RCC 7860 (cell line): ENCODE measurements around the gene PLAAT2.
"Not testable (repeated sequence)": the region's sequence is repeated elsewhere in the genome, so short reads cannot be mapped to it uniquely, and the experiment has no call there.

ENCODE experiments used
- DNase-seq: peaks from one replicate; pipeline ENCODE4 v3.0.0-alpha.2; 2015; ENCODE audit warnings: low spot score
- FAIRE-seq: peaks from 2 replicates; lab custom pipeline; 2012; peaks lifted over from hg19 to GRCh38; lab: Jason Lieb, UNC

The PLAAT2 gene

DNA sequence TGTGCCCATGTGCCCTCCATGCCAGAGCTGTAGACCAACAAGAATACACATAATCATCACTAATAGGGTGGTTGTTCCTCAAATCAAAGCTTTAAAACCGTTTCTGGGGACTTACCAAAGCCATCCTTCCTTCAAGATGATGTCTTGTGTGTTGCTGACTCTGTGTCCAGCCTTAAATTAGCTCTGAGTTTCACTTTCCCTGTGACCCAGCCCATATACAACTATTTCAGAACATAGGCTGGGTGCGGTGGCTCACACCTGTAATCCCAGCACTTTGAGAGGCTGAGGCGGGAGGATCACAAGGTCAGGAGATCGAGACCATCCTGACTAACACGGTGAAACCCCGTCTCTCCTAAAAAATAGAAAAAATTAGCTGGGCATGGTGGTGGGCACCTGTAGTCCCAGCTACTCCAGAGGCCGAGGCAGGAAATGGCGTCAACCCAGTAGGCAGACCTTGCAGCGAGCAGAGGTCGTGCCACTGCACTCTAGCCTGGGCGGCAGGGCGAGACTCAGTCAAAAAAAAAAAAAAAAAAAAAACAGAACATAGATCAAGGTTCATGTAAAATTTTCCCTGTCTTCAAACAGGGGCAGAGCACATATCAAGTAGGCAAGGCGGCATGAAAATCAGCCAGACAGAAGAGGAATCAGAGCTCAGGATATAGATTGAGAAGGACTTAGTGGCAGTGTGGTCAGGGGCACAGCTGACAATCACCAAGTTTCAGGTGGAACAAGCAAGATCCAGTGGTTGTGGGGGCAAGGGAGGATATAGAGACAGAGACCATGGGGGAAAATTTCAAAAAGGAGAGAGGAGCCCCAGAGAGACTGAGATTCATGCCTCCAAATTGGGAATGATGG lies at the start of gene PLAAT2:
Gene PLAAT2, minus strand, starts transcription at position 179 of the 855 bp plus-strand sequence. Its CDS starts 55 bp downstream, at position 124.
- FAIRE-seq (no peak), DNase-seq (no peak)

DNA sequence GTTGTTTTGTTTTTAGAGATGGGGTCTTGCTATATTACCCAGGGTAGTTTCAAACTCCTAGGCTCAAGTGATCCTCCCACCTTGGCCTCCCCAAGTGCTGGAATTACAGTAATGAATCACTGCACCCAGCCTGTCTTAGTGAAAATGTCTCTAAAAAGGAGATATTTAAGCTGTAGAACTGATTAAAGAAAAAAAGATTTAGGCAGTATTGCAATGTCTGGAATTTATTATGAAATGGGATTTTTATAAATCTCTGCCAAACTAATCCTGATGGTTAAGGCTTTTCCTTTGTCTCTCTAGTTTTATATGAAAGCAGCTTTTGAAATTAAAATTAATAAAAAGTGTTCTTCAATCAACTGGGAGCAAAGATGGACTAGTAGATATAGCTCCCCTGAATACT lies 49.0 kb upstream of the PLAAT2 start:
- DNase-seq (no peak), FAIRE-seq (no peak)

DNA sequence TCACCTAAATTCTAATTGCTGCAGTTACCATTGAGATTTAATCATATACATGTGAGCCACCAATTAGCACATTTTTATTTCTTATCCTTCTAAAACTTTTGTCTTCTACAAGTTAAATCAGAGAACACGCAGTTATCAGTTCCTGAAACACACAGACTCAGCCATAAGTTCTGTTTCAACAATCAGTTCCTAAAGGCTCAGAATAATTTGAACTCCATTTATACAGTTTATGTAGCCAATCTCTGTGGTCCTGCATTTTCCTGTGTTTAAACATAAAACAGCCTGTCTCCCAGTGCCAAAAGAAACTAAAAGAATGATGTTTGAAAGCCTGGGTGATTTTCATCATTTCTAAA lies 48.2 kb upstream of the PLAAT2 start:
- DNase-seq (no peak), FAIRE-seq (no peak)

DNA sequence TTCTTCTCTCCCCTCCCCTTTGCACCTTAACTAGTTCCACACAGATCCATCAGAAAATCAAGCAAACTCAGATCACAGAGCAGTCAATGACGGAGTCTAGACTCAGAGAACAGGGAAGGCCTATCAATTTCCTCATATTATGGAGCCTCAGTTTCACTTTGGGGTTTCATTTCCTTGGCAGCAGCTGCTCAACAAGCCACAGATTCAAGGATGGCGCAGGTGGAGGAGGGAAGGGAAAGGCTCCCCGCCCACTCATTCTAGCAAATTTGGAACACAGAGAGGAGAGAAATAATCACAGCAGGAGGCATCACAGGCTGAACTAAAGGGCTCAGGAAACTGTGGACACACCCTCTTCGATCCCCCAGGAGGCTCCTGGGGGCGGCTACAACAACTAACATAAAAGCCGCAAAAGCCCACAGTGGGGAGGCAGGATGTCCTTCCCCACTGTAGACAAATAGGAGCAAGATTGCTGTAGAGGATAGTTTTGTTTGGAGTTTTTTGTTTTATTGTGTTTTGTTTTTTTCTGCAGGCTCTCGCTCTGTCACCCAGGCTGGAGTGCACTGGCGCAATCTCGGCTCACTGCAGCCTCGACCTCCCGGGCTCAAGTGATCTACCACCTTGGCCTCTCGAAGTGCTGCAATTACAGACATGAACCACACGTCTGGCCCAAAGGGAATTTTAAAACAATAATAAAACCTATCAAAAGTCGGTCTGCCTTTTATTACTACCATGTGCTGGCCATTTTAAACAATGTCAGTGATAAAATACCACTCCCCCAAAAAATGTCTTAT lies 47.6 kb upstream of the PLAAT2 start:
- FAIRE-seq (no peak), DNase-seq (no peak)

DNA sequence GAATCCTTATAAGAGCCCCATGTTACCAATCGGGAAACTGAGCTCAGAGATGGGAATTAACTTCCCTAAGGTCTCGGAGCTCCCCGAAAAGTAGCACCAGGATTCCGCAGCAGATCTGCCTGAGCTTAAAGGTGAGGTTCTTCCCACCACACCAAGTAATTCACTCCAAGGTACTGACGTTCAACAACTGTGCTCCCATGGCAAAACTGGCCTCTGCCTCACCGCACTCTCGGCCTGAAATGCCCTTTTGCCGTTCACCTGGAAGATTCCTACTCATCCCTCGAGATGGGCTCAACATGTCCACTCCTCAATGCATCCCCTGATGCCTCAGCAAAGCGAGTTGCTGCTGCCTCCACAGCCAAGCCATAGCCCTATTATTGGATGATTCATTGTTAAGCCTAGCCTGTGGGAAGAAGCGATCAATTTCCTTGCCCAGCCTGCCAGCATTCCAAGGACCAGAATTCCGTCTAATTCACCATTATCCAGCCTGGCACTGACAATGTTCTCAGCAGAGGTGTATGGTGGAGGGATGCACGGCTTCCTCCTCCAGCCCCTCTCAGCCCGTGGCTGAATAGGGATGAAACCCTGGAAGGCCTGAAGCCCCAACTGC lies 46.9 kb upstream of the PLAAT2 start:
- FAIRE-seq: no peak

DNA sequence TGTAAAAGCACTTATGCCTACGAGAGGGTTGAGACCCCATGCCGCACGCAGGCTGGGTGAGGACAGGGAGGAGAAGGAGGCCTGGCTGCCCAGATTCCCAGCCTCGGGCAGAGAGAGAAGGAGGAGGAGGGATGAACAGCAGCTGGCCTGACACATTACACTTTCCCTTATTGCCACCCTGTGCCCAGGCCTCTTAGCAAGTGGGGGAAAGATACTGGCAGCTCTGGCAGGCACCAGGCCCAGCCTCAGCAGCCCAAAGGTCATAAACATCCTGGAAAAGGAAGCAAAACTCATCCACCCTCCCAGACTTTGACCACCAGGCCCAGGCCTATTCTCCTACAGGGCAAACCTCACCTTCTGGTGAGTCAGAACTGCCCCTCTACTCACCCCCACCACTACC lies 46.4 kb upstream of the PLAAT2 start:
- FAIRE-seq (no peak), DNase-seq (no peak)

More for the DNA sequence above, 46.9 kb upstream of the PLAAT2 start:
- DNase-seq: no peak

DNA sequence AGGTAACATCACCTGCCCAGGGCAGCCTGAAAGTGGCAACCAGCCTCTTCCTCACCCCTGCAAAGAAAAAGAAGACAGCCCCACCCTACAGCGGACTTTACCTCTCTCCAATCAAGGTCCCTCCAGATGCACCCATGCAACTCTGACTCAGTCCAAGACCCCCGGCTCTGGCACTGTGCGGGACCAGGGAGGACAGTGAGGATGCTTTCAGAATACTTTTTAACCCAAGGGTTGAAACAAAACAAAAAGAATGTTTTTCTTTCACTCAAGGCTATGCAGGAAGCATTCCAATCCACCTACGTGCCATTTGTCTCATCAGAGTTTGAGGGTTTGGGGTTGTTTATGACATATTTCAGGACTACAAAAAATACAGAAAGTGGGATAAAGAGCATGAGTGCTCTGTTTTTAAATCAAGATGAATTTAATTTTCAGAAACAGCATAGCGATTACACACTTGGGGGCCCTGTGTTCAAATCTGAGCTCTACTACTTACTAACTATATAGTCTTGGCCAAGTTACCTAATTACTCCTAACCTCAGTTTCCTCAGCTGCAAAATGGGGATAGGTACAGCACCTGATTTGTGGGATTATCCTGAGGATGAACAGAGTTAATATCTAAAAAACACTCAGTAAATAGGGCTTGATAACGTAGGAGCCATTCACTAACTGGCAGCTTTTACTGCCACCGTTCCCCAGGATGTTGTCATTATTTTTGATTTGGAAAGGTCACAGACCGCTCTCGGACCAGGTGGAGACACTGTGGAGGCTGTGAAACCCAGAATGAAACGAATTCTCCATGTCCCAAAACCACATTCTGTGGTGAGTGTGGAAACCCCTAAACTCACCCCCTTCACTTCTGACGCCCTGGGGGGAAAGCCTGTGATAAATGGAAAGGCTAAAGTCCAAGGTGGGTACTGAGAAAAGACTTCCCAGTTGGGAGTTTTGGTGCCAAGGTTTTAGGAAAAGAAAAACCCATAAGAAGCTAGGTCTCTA lies 45.5 kb upstream of the PLAAT2 start:
- DNase-seq: no peak

DNA sequence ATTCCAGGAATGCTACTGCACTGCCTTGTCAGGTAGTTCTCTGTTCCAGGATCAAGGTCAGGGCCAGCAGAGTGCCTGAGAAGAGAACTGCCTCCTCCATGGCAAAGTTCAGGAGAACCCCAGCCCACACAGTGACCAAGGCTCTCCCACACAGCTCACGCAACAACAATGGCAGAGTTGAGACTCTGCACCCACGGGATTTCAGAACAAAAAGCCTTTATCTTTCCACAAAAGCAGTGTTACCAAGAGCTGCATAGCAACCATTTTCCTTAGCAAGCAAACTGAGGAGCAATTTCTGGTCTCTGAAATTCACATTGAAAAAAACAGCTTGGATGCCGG lies 40.0 kb upstream of the PLAAT2 start:
- FAIRE-seq: no peak
- no peak for DNase-seq

More for the DNA sequence above, 45.5 kb upstream of the PLAAT2 start:
- FAIRE-seq: no peak

DNA sequence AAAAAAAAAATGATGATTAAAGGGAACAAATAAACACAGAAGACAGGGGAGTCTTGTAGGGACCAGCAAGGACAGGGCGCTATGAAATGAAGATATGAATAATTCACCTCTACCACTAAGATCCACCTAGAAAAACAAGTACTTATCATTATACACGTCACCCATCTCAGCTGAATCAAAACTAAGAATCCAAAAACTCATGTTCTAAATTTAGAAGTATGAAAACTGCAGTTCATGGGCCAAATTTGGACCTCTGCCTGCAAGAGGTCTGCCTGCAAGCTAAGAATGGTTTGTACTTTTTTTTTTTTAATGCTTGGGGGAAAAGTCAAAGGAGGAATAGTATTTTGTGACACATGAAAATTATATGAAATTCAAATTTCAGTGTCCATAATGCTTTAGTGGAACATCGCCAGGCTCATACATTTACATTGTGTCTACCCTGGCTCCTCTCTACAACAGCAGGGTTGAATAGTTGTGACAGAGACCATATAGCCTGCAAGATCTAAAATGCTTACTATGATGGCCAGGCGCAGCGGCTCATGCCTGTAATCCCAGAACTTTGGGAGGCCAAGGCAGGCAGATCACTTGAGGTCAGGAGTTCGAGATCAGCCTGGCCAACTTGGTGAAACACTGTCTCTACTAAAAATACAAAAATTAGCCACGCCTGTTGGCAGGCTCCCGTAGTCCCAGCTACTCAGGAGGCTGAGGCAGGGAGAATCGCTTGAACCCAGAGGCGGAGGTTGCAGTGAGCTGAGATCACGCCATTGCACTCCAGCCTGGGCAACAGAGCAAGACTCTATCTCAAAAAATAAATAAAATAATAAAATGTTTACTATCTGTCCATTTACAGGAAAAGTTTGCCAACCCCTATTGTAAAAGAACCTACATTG lies 39.4 kb upstream of the PLAAT2 start:
- FAIRE-seq, DNase-seq: not testable (repeated sequence)

DNA sequence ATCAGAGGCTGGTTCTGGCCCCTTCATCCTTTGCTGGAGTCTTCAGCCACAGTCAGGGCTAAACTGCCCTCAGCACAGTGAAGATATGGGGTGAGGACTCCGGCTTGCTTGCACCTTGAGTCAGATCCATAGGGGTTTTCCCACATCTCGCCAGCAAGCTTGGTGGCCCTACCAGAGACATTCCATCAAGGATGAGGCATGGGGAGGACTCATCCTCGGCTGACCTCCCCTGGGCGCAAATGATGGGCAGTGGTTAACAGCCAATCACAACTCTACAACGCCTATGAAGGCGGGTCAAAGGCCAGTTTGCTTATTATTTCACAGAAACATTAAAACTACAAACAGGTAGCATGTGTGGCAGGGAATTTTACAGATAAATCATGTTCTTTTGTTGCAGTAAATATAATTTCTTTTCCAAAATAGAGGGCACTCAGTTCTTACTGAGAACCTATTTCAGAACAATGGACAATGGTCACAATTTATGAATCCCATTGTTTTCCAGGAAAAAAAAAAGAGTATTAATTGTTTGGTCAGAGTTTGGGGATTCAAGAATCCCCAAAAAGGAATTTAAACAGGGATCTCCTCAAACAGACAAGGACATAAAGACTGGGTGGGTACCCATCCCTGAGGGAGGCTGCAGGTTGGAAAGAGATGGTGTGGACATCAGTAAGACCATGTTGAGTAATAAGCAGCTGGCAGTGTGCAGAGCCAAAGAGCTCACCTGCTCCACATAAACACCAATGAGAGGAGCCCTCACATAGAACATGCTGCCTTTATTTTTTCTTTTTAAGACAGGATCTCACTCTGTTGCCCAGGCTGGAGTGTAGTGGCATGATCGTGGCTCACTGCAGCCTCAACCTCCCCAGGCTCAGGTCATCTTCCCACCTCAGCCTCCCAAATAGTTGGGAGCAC lies 36.3 kb upstream of the PLAAT2 start:
- DNase-seq: peak; percentile 91
- peak; percentile 66 for FAIRE-seq

DNA sequence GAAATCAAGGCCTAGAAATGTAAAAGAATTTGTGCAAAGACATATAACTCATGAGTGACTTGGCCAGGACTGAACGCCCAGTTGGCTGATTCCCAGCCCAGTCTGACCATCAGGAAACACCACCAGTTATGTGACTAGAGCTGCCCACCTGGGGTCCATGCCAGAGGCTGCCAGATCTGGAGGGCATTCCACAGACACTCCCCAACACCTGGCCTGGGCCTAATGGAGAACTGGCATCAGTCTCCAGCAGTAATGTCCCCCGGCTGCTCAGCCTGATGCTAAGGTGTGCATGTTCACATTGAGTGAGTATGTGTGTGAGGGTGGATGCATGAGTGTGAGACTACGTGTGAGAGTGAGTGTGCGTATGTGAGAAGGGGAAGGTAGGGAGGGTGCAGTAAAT lies 35.4 kb upstream of the PLAAT2 start:
- DNase-seq (no peak), FAIRE-seq (no peak)

DNA sequence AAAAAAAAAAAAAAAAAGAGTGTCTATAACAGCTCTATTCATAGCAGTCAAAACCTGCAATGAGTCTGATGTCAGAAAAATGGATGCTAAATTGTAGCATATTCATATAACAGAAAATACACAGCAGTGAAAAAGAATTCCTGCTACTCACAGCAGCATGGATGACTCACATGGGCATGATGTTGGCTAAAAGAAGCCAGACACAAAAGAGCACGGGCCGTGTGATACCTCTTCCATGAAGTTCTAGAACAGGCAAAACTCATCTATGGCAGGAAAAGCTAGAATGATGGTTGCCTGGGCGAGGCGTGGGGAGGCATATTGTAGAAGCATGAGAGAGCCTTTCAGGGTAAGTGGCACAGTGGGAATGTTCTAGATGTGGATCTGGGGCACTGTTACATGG lies 32.1 kb upstream of the PLAAT2 start:
- FAIRE-seq (no peak), DNase-seq (no peak)

DNA sequence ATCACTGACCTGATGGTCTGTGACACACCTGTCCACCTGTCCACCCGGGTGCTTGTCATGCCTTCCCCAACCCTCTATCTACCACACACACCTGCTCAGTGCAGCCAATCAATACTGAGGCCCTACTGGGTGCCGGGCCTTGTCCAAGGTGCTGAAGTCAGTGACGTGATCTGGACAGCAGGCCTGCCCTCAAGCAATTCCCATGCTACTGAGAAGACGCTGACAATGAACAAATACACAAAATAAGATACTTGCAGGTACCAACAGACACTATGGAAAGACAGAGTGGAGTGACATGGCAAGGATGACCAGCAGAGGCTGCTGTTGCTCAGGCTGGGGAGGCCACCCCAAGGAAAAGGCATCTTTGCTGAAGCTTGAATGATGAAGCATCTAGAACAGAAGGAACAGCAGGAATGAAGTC lies 29.8 kb upstream of the PLAAT2 start:
- peak; percentile 8 for DNase-seq
- FAIRE-seq: no peak

DNA sequence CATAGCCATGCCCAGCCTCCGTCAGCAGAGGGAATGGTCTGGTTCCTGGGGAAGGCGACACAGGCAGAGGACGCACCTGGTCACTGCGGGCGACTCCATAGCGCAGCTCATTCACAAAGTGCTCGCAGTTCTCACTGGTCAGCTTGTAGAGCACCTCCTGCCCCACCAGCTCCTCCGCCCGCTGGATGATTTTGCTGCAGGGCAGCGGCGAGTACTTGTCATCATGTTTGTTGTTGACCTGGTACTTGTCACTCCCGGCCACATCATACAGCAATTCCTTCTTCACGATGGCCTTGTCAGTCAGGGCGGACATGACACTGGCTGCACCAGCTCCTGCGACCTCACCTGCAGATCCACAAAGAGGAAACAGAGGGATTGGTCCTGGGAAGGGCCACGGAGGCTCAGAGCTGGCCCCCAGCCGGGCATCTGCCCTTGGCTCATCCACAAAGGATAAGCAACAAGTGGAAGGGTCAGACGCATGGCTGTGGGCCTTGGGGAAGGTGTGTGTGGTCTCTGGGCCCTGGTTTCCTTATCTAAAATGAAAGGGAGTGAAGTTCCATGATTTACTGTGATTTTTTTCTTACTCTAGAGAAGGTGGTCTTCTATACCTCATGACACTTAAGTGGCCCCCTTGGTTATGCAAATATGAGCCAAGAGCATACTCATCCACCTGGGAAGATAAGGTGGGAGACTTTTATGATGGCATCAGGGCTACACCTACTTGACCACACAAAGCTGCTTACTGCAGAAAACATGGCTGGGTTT lies 27.0 kb upstream of the PLAAT2 start:
- DNase-seq (no peak), FAIRE-seq (no peak)

DNA sequence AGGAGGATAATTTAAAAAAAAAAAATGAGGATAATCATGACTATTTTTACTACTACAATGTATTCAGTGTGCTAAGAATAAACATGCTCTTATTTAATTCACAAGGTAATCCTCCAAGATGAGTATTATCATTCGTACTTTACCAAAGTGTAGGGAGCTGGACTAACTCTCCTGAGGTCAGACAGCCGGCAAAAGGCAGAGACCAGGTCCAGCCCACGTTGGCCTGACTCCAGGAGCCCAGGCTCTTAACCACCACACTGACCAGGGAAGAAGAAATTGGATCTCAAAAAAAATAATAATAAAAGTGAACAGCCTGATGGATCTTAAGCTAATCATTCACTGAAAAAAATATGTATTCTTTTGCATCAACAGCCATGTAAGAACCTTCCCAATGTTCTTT lies 25.8 kb upstream of the PLAAT2 start:
- DNase-seq (no peak), FAIRE-seq (no peak)

DNA sequence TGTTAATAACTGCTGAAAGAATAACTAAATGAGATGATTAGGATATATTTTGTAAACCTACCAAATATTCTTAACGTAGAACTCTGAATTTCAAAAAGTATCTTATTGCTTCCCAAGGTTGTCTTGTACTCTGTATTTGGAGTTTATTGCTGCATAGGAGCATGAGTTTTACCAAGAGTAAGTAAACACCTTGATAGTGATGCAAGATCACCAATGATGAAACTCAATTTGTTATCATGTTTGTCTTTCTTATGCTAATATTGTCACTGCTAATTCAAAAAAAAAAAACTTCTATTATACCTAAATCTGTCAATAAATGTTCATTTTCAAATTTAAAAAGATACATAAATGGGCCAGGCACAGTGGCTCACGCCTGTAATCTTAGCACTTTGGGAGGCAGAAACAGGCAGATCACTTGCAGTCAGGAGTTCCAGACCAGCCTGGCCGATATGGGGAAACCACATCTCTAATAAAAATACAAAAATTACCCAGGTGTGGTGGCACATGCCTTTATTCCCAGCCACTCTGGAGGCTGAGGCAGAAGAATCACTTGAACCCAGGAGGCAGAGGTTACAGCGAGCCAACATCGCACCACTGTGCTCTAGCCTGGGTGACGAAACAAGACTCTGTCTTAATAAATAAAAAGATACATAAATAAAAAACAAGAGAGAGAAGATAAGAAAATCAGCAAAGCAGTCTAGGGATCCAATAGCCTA lies 23.4 kb upstream of the PLAAT2 start:
- FAIRE-seq: no peak

DNA sequence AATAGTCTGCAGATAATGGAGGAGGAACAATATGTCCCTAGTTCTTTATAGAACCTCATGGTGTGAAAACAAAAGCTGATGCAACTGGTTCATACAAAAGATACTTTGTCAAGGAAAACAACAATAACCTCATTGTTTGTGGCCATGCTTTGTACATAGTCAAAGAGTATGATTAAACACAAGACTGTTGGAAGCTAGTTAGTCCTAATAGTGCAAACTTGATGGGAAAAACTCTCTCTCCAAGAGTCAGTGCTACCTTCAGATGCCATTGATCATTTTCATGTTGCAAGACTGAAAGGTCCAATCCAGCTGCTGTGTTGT lies 20.1 kb upstream of the PLAAT2 start:
- FAIRE-seq: no peak

More for the DNA sequence above, 23.4 kb upstream of the PLAAT2 start:
- DNase-seq: no peak

More for the DNA sequence above, 20.1 kb upstream of the PLAAT2 start:
- no peak for DNase-seq
